ENCODE measurements around the gene ROR1. TPM values are rescaled to one million over a fixed set of nuclear protein-coding genes. Genes with fewer than 3 reads are reported as not detected.

Gene ROR1
- total and polyA plus RNA-seq, 9 of the 15 experiments (the other 6 are each of a cell fraction or from before 2014, with no cell fraction given): 0.02 TPM; not detected in 8

- TF ChIP-seq CEBPB (tag; IDR thresholded peaks at IDR 0.05): no peak
- TF ChIP-seq ZBTB11 (CRISPR knock-in tag; IDR thresholded peaks at IDR 0.05): no peak
- no peak for TF ChIP-seq ZNF668 (CRISPR knock-in tag; IDR thresholded peaks at IDR 0.05)
- TF ChIP-seq ZFX (CRISPR knock-in tag; IDR thresholded peaks at IDR 0.05): no peak
- TF ChIP-seq ZNF174 (CRISPR knock-in tag; IDR thresholded peaks at IDR 0.05): no peak
Observed at GRCh38 chr1:63936276-63936675, 162.5 kb downstream of the ROR1 start (continued).

DNA sequence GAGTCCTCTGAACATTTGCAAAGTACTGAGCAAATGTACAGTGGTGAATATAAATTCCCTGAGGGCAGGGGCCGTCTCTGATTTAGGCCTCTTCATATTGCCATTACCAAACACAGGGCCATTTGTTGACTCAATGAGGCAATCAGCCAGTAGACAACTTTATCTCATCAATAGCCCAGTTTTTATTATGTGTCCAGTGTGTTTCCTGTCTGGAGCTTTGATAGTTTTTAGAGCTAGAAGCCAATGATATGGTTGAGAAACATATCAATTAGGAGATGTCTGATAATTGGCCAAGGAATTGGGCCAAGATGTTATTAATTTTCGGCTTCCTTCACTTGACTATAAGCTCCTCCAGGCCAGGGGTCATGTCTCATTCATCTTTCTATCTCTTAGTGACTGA, 163.0 kb downstream of the ROR1 start:
- Histone ChIP-seq H2AFZ (ENCODE audit: low read depth, low read length) (no peak overlapping the region), H3K27ac (ENCODE audit: extremely low read depth, low read depth, low read length) (no peak overlapping the region), H3K4me2 (ENCODE audit: insufficient read depth, low read length) (no peak overlapping the region), H3K9me3 (replicated peaks; ENCODE audit: control insufficient read depth, insufficient read depth, low read depth, low read length) (no peaks in the 10 kb centered on the region), H3K27me3 (ENCODE audit: control insufficient read depth in 2 of 2, insufficient read depth in 2 of 2, low read length in 2 of 2) (no peaks in the 10 kb centered on the region), H4K20me1 (replicated peaks; ENCODE audit: control insufficient read depth, insufficient read depth, low read length) (no peaks in the 10 kb centered on the region), H3K9me1 (ENCODE audit: control insufficient read depth, insufficient read depth, low read length) (no peaks in the 10 kb centered on the region), H3K36me3 (ENCODE audit: control insufficient read depth, insufficient read depth, low read length) (no peaks in the 10 kb centered on the region), H3K79me2 (ENCODE audit: control insufficient read depth, insufficient read depth, low read length) (no peaks in the 10 kb centered on the region), H3K4me1 (replicated peaks in 1 of 2; ENCODE audit: control insufficient read depth in 2 of 2, insufficient read depth in 2 of 2, low read length in 2 of 2) (no peaks in the 10 kb centered on the region), H3K9ac (ENCODE audit: insufficient read depth in 1 of 2, low read depth in 2 of 2, low read length in 2 of 2) (no peak overlapping the region), H3K4me3 (no peak overlapping the region)
- ChIA-PET CTCF (ENCODE audit: low intra/inter-chr PET ratio) (no interaction called here), POLR2A (no interaction called here)
- DNase-seq (ENCODE audit: extremely low read depth in 1 of 4, low spot score in 3 of 4) (no peak), FAIRE-seq (no peak), ATAC-seq (no peak)
- intact Hi-C loops (cut with micrococcal nuclease): no loop called here
- TF ChIP-seq RUNX1 (IDR thresholded peaks at IDR 0.05; ENCODE audit: low read depth) (no peak), ZFP30 (CRISPR knock-in tag; IDR thresholded peaks at IDR 0.05; ENCODE audit: borderline replicate concordance) (no peak), NFE2 (IDR thresholded peaks at IDR 0.05; ENCODE audit: low read depth) (no peak), ASH1L (IDR thresholded peaks at IDR 0.05; ENCODE audit: borderline replicate concordance, low read depth, partially characterized antibody) (no peak), ZC3H4 (CRISPR knock-in tag; IDR thresholded peaks at IDR 0.05; ENCODE audit: borderline replicate concordance) (no peak), ILK (tag; IDR thresholded peaks at IDR 0.05; ENCODE audit: borderline replicate concordance, low read depth) (no peak)
- TF ChIP-seq, protein P1, sequence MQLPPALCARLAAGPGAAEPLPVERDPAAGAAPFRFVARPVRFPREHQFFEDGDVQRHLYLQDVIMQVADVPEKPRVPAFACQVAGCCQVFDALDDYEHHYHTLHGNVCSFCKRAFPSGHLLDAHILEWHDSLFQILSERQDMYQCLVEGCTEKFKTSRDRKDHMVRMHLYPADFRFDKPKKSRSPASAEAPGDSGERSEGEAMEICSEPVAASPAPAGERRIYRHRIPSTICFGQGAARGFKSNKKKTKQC (CRISPR knock-in tag; IDR thresholded peaks at IDR 0.05): no peak
- WGBS (ENCODE audit: insufficient coverage, low coverage, missing lambda C conversion rate): 0% methylated on average over 2 of the region's 2 CpGs
- BruUV-seq (replicated peaks): no TSS peak
- in situ Hi-C loops (cut with MboI): no loop called here
